Stimulated activated CD8-positive, alpha-beta memory T cell treated with anti-CD3 and anti-CD28 coated beads, Interleukin-15, amount 100 ng/mL, for 24 hours (primary cell): ENCODE measurements around the gene RRP36.

ENCODE experiments used
- DNase-seq: peaks from one replicate; pipeline ENCODE4 v3.0.0-alpha.2; 2020; ENCODE audit warnings: low read depth

Gene RRP36

DNA sequence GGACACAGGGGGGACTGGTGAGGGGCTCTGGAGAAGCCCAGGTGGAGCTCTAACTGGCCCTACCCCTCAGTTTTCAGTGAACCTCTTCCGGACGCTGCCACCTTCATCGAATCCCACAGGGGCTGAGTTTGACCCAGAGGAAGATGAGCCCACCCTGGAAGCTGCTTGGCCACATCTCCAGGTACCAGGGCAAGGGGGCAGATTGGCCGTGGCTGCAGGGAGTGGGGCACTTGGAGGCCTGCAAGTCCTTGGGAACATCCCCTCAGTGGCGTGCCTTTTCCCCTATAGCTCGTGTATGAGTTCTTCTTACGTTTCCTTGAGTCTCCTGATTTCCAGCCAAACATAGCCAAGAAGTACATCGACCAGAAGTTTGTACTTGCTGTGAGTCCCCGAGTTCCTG lies 14.3 kb upstream of the RRP36 start:
- no peak for DNase-seq

DNA sequence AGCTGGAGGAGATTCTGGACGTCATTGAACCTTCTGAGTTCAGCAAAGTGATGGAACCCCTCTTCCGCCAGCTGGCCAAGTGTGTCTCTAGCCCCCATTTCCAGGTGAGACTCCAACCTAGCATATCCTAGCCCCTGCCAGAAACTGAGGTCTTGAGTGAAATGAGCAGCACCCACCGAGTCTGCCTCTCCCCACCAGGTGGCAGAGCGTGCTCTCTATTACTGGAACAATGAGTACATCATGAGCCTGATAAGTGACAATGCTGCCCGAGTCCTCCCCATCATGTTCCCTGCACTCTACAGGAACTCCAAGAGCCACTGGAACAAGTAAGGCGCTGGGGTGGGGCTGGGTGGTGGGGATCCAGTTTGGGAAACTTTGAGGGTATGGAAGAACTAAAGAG lies 12.3 kb upstream of the RRP36 start:
- no peak for DNase-seq

DNA sequence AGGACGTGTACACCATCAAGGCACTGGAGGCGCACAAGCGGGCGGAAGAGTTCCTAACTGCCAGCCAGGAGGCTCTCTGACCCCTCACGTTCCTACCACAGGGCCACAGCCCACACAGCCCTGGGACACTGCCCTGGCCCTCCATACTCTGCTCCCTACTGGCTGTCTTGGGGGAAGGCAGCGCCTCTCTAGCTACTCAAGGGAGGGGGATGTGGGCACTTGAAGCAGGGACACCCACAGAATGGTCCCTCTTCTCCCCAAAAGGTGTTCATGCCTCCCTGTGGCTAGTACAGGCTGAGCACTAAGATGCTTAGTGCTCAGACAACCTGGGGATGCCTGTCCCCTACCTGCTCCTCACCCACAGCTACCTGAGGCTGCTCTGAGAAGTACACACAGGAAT lies 10.2 kb upstream of the RRP36 start:
- DNase-seq: no peak

DNA sequence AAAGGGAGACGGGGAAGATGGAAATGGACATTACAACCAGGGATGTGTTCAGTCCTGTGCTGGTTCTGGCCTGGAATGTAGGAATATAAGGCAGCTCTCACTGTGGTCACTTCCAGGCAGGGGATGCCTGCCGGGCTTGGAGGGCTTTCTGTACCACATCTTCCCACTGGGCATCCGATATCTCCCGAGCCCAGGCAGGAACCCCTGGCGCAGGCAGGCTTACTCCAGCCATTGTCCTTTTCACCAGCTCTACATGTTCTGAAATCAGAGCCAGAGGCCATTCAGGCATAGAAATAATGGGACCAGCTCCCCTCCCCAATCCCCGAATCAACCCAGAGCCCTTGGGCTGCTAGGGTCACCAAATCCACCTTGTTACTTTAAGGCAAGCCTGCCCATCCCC lies 9.1 kb upstream of the RRP36 start:
- no peak for DNase-seq

DNA sequence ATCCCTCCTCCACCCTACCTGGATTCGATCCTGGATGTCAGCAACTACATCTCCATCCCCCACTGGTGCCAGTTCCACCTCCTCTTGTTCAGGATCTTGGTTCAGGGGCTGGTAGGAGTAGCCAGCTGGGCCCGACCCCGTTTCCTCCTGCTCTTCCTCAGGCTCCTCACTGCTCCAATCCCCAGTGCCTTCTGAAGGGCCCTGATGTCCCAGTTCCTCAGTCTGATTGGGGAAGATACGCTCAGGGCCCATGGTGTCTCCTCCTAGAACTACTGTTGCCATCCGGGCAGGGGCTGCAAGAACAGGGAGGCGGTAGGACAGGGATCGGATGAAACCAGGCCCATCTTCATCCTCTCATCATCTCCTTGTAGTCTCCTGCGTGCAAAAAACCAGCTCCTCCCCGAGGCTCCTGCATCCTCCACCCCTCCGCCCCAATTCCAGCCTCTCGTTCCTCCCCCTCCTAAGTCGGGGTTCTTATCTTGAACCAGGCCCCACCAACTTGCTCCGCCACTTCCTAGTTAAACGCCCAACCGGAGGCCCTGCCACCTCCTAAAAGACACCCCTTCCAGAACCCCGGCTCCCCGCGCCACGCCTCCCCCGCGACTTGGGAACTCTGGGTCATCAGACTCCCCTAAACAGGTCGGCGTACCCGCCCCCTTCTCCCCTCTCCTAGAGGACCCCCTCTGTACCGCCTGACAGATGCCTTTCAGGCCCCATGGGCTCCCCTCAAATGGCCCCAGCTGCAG lies 8.2 kb upstream of the RRP36 start:
- DNase-seq: no peak

DNA sequence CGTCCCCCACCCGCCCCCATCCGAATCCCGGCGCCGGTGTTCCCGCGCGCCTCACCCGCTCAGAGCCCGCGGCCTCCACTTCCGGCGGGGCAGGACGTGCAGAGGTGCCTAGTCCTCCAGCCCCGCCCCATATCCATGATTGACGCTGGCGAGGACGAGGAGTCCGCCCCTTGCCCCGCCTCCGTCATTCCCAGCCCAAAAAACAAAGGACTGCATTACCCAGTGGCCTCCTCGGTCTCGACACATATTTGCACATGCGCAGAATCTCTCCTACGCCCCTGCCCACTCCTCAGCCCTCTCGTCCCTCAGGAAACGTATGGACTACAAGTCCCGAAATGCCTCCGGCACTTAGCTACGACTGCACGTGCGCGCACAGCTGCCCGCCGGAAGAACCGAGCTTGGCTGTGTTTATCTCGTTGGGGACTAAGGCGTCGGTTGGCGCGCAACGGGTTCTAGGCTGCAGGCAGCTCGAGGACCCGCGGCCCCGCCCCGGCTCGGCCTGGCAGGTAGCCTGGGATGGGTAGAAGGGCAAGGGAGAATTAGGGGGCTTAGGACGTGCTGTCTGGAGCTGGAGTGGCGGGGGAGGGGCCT lies 7.5 kb upstream of the RRP36 start, which contains the start of the genes KLHDC3 and MEA1:
Gene KLHDC3 (plus strand): TSS at position 407 of the 591 bp plus-strand sequence. CDS start 2,944 bp downstream, outside the sequence.
Gene MEA1 (minus strand): TSS at position 104 of the 591 bp plus-strand sequence. CDS start 133 bp downstream, outside the sequence.
- peak; percentile 86 for DNase-seq

DNA sequence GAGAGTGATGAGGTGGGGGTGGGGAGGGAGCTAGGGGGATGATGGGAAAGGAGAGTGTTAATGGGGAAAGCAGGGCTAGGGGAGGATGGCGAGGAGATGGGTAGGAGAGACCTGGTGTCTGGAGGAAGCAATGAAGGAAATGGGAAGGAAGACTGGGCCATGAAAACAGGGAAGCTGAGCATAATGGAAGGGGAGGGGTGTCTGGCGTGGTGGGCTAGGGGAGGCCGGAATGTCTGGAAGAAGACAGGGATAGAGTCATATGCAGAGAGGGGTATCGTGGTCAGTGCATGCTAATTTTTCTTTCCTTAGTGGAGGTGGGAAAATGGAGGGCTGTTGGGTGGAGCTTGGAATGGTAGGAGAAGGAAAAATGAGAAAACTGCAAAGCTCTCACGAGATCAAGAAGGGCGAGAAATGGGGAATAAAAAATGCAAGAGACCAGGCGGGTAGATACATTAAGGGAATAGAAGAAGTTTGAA lies 7.0 kb upstream of the RRP36 start:
- DNase-seq: no peak

DNA sequence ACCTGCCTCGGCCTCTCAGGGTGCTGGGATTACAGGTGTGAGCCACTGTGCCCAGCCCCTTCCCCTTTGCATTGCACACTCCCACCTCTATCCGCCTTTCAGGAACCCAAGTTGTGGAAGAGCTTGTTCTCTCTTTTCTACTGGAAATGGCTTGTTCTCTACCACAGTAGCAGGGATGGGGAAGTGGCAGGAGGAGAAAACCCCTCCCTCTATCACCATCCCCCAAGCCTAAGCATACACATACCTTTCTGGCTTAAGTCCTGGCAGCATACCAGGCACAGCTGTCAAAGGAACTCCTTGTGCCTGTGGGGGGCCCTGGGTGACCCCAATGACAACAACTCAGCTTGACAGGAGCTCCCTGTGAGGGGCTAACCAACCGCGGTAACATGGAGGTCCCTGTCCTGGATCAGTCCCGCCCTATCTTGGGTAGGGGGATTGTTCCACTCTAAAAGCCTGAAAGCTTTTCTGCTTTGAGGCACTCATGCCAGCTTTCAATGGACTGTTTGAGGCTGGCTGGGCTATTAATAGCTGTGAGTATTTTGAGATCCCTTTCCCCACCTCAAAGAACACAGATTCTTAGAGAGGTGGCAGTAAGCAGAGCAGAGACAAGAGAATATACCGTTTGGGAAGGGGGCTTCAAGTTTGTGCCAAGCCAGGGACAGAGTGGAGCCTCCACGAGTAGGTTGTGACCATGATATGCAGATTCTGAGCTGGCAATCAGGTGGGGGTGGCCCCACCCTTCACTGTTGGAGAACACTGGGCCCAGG lies 5.1 kb upstream of the RRP36 start:
- DNase-seq: no peak

DNA sequence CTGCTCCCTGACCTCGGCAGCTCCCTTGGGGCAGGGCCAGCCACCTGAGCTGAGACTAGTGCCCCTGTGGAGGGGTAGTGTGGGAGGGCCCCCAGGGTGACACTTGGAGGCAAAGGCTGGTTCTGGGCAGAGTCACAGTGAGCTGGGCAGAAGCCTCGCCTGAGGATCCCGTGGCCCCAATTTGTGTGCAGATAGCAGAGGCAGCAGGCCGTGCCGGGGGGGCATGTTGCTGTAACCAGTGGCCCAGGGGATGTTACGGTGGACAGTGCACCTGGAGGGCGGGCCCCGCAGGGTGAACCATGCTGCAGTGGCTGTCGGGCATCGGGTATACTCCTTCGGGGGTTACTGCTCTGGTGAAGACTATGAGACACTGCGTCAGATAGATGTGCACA lies 4.5 kb upstream of the RRP36 start:
- DNase-seq: no peak

DNA sequence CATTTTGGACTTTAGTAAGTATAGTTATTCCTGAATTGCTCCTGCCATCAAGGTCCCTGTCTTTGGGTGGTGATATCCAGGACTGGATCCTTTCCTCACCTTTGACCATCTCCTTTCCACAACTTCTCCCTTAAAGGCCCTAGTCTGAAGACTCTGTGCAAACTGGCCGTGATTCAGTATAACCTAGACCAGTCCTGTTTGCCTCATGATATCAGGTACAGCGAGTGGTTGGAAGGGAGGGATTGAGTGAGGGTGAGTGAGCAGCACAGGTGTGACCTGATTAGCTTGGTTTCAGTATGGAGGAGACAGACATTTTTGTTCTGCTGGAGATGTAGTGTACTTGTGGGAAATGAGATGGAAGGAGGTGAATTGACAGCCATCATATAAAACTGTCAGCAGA lies 2.3 kb upstream of the RRP36 start:
- DNase-seq: no peak

DNA sequence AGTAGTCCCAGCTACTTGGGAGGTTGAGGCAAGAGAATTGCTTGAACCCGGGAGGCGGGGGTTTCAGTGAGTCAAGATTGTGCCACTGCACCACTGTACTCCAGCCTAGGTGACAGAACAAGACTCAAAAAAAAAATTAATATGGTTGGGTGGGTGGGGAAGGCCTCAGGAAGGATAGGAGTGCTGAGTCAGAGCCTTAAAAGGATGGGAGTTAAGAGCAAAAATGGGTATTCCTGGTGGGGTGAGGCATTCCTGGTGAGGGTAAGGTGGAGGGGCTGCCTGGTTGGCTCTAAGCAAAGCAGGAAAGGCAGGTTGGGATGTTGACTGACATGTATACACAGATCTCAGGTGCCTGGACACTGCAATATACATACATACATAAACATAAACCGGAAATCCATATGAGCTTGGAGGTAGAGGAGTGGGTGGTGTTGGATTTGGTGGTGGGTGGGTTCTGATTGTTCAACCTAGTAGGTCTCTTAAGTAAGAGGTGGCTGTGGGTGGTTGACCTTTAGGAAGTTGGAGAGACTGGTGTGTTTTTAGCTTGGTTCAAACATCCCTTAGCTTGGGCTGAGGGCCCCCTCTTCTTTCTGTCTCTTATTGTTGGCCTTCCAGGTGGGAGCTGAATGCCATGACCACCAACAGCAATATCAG lies 1.2 kb upstream of the RRP36 start:
- DNase-seq: no peak

DNA sequence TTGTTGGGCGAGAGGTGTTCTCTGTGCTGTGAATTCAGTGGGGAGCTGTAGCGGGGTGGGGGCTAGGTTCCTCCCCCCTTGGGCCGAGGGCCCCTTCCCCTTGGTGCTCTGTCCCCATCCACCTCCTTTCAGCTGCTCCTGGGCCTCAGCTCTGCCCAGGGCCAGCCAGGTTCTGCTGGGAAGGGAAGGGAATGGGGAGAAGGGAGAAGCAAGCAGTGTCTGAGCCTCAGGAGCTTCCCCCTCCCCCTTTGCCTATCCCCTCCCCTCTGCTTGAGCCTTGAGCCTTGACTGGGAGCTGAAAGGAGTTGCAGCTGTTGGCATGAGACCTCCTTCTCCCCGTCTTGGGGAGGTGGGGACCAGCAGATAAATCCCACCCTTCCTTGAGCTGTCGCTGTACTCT lies 576 bp upstream of the RRP36 start:
- no peak for DNase-seq

DNA sequence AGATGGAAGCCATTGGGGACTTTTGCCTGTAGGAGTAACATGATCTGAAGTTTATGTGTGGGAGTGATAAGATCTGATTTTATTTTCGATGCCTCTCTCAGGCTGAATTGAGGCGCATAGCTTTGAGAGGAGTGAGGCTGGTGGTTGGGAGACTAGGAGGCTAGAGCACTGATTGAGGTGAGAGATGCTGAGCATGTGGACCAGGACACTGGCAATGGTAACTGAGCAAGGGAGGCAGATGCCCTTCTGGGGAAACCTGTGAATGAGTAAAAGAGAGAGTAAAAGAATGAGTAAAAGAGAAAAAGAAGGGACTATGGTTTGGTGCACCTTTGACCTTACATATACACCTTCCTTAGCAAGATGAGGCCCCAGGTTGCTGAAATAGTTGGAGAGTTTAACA lies 3.0 kb downstream of the RRP36 start:
- DNase-seq: no peak

DNA sequence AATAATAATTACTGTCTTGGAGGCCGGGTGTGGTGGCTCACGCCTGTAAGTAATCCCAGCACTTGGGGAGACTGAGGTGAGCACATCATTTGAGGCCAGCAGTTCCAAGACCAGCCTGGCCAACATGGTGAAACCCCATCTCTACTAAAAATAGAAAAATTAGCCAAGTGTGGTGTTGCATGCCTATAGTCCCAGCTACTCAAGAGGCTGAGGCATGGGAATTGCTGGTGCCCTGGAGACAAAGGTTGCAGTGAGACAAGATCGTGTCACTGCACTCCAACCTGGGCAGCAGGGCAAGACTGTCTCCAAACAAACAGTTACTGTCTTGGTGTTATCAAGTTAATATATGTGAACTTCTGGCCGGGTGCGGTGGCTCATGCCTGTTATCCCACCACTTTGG lies 4.9 kb downstream of the RRP36 start:
- DNase-seq: no peak

DNA sequence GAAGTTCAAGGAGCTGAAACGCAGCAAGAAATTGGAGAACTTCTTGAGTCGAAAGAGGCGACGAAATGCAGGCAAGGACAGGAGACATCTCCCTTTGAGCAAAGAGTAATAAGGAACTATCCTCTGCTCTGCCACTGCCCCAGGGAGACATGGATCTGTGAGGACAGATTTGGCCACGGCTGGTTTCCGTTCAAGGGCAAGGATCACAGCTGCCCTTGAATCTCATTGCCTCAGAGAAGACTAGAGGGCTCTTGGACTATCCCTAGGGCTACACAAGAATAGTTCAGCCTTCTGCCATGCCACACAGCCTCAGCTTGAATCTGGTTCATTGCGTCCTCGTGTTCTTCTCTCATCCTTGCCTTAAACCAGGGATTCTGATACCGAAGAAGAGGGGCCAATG lies 7.7 kb downstream of the RRP36 start:
- no peak for DNase-seq

DNA sequence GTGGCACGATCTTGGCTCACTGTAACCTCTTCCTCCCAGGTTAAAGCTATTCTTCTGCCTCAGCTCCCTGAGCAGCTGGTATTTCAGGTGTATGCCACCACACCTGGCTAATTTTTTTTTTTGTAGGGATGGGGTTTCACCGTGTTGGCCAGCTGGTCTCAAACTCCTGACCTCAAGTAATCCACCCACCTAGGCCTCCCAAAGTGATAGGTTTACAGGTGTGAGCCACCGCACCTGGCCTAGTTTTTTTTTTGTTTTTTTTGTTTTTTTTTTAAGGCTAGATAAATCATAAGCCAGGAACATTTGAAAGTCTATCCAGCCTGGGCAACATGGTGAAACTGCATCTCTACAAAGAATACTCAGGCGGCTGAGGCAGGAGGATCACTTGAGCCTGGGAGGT lies 10.9 kb downstream of the RRP36 start:
- no peak for DNase-seq

DNA sequence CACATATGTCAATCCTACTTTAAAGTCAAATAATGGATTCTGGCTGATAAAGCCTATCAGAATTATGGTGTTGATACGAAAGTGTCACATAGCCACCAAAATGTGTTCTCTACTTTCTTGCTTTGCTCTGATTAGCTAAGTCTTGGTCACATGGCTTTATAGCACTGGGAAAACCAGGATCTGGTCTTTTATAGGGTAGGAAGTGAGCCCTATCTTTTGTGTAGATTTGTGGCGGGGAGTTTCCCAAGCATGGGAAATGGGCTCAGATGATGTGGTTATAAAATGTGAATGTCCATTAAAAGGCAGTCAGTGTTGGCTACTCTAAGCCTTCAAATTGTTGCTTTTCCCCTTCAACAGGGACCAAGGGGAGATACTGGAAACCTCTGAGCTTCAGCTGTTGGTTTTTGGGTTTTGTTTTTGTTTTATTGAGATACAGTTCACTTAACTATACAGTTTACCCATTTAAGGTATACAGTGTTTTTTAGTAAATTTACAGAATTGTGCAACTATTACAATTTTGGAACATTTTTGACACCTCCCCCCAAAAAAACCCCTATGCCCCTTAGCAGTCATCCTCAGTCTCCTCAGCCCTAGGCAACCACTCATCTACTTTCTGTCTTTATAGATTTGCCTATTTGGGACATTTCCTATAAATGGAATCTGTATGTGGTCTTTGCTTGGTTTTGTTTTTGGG lies 12.2 kb downstream of the RRP36 start:
- no peak for DNase-seq

DNA sequence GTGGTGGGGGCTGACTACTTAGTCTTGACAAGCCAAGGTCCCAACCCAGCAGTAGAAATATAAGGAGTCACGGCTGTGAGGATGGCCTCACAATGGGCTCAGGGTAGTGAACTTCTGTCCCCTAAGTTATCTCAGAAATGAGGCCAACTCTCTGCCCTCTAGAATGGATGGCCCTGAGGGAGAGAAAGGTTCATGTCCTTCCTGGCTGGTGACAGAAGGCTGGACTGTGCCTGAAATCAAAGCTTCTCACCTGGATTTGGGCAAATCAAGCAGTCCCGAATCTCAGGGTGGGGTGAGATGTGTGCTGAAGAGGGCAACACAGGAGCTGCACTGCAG lies 12.7 kb downstream of the RRP36 start:
- DNase-seq: no peak

DNA sequence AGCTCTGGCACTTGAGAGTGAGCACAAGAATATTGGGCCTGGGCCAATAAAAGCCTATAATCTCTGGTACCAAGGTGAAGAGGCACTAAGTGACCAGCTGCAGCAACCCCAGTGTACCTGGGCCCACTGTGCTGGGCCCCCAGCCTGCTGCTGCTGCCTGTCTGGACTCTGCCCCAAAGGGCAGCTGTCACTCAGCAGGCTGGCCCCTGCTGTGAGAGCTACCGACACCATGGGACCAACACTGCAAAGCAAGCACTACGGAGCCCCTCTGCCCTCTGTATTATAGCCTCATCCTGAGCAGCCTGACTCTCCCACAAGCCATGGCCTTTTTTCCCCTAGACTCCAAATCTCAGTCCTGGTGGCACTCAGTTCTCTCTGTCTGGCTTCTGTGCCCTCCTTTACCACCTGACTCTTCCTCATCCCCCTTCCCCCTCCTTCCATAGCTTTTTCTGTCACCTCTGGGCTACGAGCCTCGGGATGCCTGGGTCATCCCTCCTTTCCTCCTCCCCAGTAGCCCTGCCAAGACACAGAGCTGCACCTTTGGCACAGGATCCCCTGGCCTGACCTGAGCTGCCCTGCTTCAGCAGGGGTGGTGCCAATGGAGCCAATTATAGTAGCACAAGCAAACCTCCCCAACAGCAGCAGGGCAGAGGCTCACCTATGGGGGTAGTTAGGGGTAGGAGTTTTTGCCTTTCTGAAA lies 14.2 kb downstream of the RRP36 start:
- no peak for DNase-seq

DNA sequence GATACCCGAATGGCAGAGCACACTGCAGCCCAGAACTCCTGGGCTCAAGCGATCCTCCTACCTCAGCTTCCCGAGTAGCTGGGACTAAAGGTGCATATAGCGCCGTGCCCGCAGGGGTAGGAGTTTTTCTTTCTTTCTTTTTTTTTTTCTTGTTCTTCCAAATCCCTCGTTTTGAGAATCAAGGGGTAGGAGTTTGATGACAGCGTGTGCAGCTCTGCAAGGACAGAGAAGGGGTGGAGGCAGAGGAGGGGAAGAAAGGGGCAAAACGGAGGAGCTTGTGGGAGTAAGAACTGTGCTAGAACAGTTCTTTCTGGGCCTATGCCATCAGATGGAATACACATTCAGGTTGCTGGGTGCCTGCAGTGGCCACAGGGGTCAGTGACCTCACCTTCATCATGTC lies 15.3 kb downstream of the RRP36 start:
- no peak for DNase-seq

DNA sequence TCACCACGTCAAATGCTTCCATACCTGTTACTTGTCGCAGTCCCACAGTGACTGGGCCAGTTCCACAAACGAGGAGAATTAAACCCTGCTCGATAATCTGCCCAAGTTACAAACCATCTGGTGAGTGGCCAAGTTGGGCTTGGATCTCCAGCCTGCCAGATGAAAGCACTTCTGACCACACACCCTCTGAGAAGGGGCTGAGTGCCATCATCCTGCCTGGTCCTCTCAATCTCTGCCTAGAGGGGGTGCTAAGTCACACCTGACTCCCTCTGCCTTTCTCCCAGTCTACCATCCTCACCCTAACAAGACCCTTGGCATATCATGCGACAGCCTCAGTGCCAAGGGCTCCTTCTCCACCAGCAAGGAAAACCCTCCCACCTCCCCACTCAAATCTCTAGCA lies 15.8 kb downstream of the RRP36 start:
- DNase-seq: no peak
